Fibroblast of lung (primary cell): Measurements from ENCODE around the gene FHIT. TPM values are rescaled to one million over a fixed set of nuclear protein-coding genes. Genes with fewer than 3 reads are reported as not detected.

Experiments
- DNase-seq, 2 donors: peaks; one replicate each; pipeline versions ENCODE4 v3.0.0 to v3.0.0-alpha.2; 2010; ENCODE audit warnings: low read depth in 2 of 2
- H2AFZ ChIP-seq: 2 replicates; pipeline ENCODE4 v1.5.1; 2012; ENCODE audit warnings: low read length, control low read depth, inconsistent platforms
- H3K27ac ChIP-seq: 2 replicates; pipeline ENCODE4 v1.5.1; 2011; ENCODE audit warnings: low read length, control low read depth; ENCODE audit not compliant: insufficient read depth
- H3K27me3 ChIP-seq: 2 replicates; pipeline ENCODE4 v1.5.1; 2011; ENCODE audit warnings: mild to moderate bottlenecking, low read length; ENCODE audit not compliant: control insufficient read depth, insufficient read depth
- H3K36me3 ChIP-seq: 2 replicates; pipeline ENCODE4 v1.5.1; 2011; ENCODE audit warnings: low read length; ENCODE audit not compliant: control insufficient read depth, insufficient read depth
- H3K4me1 ChIP-seq: 2 replicates; pipeline ENCODE4 v1.5.1; 2011; ENCODE audit warnings: low read length; ENCODE audit not compliant: control insufficient read depth, insufficient read depth; ENCODE audit errors: extremely low read depth
- H3K4me2 ChIP-seq: 2 replicates; pipeline ENCODE4 v1.5.1; 2011; ENCODE audit warnings: low read length, control low read depth; ENCODE audit not compliant: insufficient read depth; ENCODE audit errors: extremely low read depth
- H3K4me3 ChIP-seq, 4 experiments: fragments of 200-600 bp in 1 of 4; sonication (generic) in 1 of 4; replicated peaks in 1 of 4; 2 replicates each; pipeline ENCODE4 v1.5.1; 2011 to 2016; ENCODE audit warnings: low read length in 4 of 4, low read depth in 3 of 4, mild to moderate bottlenecking in 3 of 4, control low read depth in 2 of 4, inconsistent platforms in 1 of 4, mixed read lengths in 1 of 4; ENCODE audit not compliant: insufficient read depth in 1 of 4; ENCODE audit errors: control extremely low read depth in 1 of 4
- H3K79me2 ChIP-seq: 2 replicates; pipeline ENCODE4 v1.5.1; 2012; ENCODE audit warnings: mild to moderate bottlenecking, low read length, inconsistent platforms; ENCODE audit not compliant: control insufficient read depth, insufficient read depth
- H3K9ac ChIP-seq: 2 replicates; pipeline ENCODE4 v1.5.1; 2011; ENCODE audit warnings: mild to moderate bottlenecking, low read length, control low read depth; ENCODE audit not compliant: insufficient read depth
- H3K9me3 ChIP-seq: 2 replicates; pipeline ENCODE4 v1.5.1; 2012; ENCODE audit warnings: low read depth, low read length; ENCODE audit not compliant: control insufficient read depth, insufficient read depth
- H4K20me1 ChIP-seq: 2 replicates; pipeline ENCODE4 v1.5.1; 2011; ENCODE audit warnings: low read length; ENCODE audit not compliant: control insufficient read depth, insufficient read depth; ENCODE audit errors: extremely low read depth
- CTCF ChIP-seq, 2 donors: IDR thresholded peaks in 1 of 2; conservative IDR thresholded peaks in 1 of 2; 1 replicate in 1 of 2; 2 replicates in 1 of 2; pipeline ENCODE4 v1.5.1; 2011 to 2012; ENCODE audit warnings: low read length in 2 of 2, control low read depth in 1 of 2, inconsistent platforms in 1 of 2, low read depth in 1 of 2, mild to moderate bottlenecking in 1 of 2
- EZH2 ChIP-seq: IDR thresholded peaks from 2 replicates; pipeline ENCODE4 v1.5.1; 2012; ENCODE audit warnings: low read length, control low read depth, mild to moderate bottlenecking; ENCODE audit errors: missing control alignments
- polyA plus RNA-seq, 2 donors: library from polyadenylated mRNA; depleted of rRNA in 1 of 2; stranded (reverse) in 1 of 2; unstranded in 1 of 2; fragments of >200 nt; gene quantifications; 2 replicates each; pipeline ENCODE4 v1.2.1, GENCODE V29; 2011 to 2012; ENCODE audit warnings: missing spikeins in 1 of 2
- total RNA-seq: library from RNA; depleted of rRNA; stranded (reverse); fragments of >200 nt; gene quantifications from 2 replicates; pipeline ENCODE4 v1.2.1, GENCODE V29; 2014

FHIT gene
- total and polyA plus RNA-seq, 2 donors (not counting 1 experiment from before 2014, with no cell fraction given) = 0.79 to 2.1 TPM

- no peak overlapping the region for H3K27ac ChIP-seq
- no peak overlapping the region for H2AFZ ChIP-seq
- no peaks in the 10 kb centered on the region for H3K9me3 ChIP-seq
- H3K4me1 ChIP-seq = no peaks in the 10 kb centered on the region
- no peak overlapping the region for H3K4me2 ChIP-seq
- no peaks in the 10 kb centered on the region for H3K27me3 ChIP-seq
- DNase-seq = no peak
- H4K20me1 ChIP-seq = no peaks in the 10 kb centered on the region
- no peak overlapping the region for H3K9ac ChIP-seq
- H3K4me3 ChIP-seq = no peak overlapping the region
- no peaks in the 10 kb centered on the region for H3K79me2 ChIP-seq
- no peaks in the 10 kb centered on the region for H3K36me3 ChIP-seq
- TF ChIP-seq CTCF (conservative IDR thresholded peaks at IDR 0.05 in 1 of 2, IDR thresholded peaks at IDR 0.05 in 1 of 2; ENCODE audit: low read depth in 1 of 2, low read length in 2 of 2) = no peak
- no peak for TF ChIP-seq EZH2
Measured at GRCh38 chr3:60290122-60290492, 961.1 kb downstream of the FHIT start.

GRCh38 chr3:60289341-60290121 is 961.7 kb downstream of the FHIT start:
- no peaks in the 10 kb centered on the region for H3K36me3 ChIP-seq
- no peak overlapping the region for H3K27ac ChIP-seq
- H3K9ac ChIP-seq = no peak overlapping the region
- no peak overlapping the region for H2AFZ ChIP-seq
- H3K9me3 ChIP-seq = no peaks in the 10 kb centered on the region
- no peaks in the 10 kb centered on the region for H3K79me2 ChIP-seq
- no peak overlapping the region for H3K4me2 ChIP-seq
- peak in 1 of 2 donors; percentile 38 for DNase-seq
- no peaks in the 10 kb centered on the region for H4K20me1 ChIP-seq
- H3K27me3 ChIP-seq = no peaks in the 10 kb centered on the region
- H3K4me3 ChIP-seq = no peak overlapping the region
- TF ChIP-seq EZH2 = no peak
- TF ChIP-seq CTCF (conservative IDR thresholded peaks at IDR 0.05 in 1 of 2, IDR thresholded peaks at IDR 0.05 in 1 of 2; ENCODE audit: low read depth in 1 of 2, low read length in 2 of 2) = no peak
- no peaks in the 10 kb centered on the region for H3K4me1 ChIP-seq

- no peak for DNase-seq
- no peak for TF ChIP-seq CTCF (conservative IDR thresholded peaks at IDR 0.05 in 1 of 2, IDR thresholded peaks at IDR 0.05 in 1 of 2; ENCODE audit: low read depth in 1 of 2, low read length in 2 of 2)
- TF ChIP-seq EZH2 = no peak
- Histone ChIP-seq H3K27ac (no peak overlapping the region), H2AFZ (no peak overlapping the region), H3K4me2 (no peak overlapping the region), H3K79me2 (no peaks in the 10 kb centered on the region), H3K9me3 (no peaks in the 10 kb centered on the region), H3K36me3 (no peaks in the 10 kb centered on the region), H3K9ac (no peak overlapping the region), H3K4me3 (no peak overlapping the region), H3K4me1 (no peaks in the 10 kb centered on the region), H4K20me1 (no peaks in the 10 kb centered on the region), H3K27me3 (no peaks in the 10 kb centered on the region)
Measured at GRCh38 chr3:60282866-60283265, 968.4 kb downstream of the FHIT start.
